GM10847 (cell line): ENCODE results near the gene CCR5.

Source experiments
- POLR2A ChIP-seq: IDR thresholded peaks from 2 replicates; pipeline ENCODE4 v1.6.1; 2011; ENCODE audit not compliant: insufficient read length; ENCODE audit errors: extremely low read depth

The CCR5 gene

DNA sequence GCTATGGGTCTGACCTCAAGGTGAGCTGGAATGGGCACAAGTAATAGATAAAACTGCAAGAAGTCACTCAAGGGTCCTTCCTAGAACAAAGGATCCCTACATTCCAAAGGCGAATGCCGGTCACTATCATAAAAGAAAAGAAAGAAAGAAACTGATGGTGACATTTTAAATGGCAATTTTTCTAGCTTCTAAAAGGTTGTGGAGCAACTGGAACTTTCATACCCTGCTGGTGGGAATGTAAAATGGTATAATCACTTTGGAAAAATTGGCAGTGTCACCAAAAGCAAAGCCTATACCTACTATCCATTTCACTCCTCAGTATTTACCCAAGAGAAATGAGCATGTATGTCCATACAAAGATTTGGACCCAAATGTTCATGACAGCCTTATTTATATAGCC lies 40.5 kb downstream of the CCR5 start:
- TF ChIP-seq POLR2A: no peak

- TF ChIP-seq POLR2A: no peak
Measured at GRCh38 chr3:46412786-46413298, 42.1 kb downstream of the CCR5 start.

DNA sequence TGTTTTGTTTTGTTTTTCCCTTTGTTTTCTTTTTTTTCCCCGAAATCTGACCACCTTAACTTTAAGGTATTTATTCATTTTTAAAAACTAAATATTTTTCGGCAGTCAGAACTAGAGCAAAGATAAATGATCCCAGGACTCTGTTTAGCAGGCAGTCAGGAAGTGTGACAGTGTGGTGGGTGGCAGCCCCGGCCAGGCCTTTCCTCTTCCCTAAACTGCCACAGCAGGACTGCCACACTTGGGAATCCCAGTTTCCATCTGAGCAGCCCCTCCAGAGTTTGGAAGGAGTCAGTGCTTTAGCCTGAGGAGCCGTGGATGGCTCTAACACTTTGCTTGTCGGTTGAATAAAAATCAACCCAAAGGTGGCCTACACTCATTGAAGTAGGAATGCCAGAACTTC lies 43.2 kb downstream of the CCR5 start:
- TF ChIP-seq POLR2A: no peak

DNA sequence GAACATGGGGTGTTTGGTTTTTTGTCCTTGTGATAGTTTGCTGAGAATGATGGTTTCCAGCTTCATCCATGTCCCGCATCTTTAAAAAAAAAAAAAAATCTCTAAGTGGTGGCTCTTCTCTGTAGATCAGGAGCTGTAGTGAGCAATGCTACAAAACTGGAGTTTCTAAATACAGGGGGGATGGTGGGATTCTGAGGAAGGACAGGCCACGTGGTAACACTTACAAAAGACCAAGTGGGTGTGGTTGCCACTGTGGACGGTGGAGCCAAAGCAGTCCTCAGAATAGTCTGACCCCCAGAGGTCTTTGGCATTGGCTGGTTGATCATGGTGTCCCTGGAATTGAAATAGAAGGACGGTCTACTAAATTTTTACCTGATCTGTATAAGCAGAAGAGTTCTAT lies 44.0 kb downstream of the CCR5 start:
- TF ChIP-seq POLR2A: no peak

DNA sequence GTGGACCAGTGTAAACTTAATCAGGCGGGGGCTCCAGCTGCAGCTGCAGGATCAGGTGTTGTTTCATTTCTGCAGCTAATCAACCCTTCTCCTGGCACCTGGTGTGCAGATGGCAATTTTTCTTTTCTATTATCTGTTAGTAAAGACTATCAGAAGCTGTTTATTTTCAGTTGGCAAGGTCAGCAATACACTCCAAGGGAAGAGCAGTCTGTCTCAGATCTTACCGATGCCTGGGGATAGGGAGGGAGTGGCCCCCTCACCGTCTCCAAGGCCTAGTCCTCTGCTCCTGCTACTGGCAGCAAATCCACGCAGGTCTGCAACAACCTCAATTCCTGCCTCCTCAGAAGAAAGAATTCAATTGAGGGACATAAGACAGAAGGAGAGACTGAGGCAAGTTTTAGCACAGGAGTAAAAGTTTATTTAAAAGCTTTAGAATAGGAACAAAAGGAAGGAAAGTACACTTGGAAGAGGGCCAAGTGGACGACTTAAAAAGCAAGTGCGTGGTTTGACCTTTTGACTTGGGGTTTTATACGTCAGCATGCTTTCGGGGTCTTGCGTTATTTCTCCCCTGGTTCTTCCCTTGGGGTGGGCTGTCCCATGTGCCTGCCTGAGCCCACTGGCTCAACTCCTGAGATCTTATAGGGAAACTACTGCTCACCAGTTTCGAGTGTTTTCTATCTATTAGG lies 45.5 kb downstream of the CCR5 start:
- TF ChIP-seq POLR2A: no peak

GRCh38 chr3:46416811-46417510 lies 46.2 kb downstream of the CCR5 start:
- TF ChIP-seq POLR2A: no peak

GRCh38 chr3:46417841-46418611 lies 47.3 kb downstream of the CCR5 start:
- no peak for TF ChIP-seq POLR2A

GRCh38 chr3:46419816-46420215 lies 49.1 kb downstream of the CCR5 start:
- TF ChIP-seq POLR2A: no peak

GRCh38 chr3:46420931-46421330 lies 50.2 kb downstream of the CCR5 start:
- TF ChIP-seq POLR2A: no peak

- TF ChIP-seq POLR2A: no peak
Measured at GRCh38 chr3:46422617-46423016, 51.9 kb downstream of the CCR5 start.

DNA sequence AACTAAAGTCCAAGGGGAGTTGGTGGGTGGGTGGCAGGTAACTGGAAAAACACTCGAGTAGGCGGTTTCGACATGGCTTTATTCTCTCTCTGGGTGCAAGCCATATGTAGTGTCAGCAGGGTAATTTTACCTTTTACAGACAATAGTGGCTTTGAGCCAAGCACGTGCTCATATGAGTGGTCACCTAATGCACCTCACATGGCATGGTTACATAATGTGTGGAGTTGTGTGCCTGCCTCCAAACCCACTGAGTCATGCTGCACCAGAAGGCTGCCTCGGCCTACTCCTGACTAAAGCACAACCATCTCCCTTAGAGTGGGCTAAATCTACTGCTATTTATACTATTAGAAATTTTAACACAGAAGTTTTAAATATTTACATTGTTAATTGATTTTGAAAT lies 52.8 kb downstream of the CCR5 start:
- no peak for TF ChIP-seq POLR2A
